HG02610 (cell line): ENCODE measurements around the gene ADRM1.

Experiments used
- ATAC-seq: cut with Tn5 transposase; IDR thresholded peaks from one replicate; pipeline ENCODE4 v1.9.1; 2021; ENCODE audit warnings: mild to moderate bottlenecking, moderate library complexity; ENCODE audit not compliant: unreplicated experiment

The ADRM1 gene

DNA sequence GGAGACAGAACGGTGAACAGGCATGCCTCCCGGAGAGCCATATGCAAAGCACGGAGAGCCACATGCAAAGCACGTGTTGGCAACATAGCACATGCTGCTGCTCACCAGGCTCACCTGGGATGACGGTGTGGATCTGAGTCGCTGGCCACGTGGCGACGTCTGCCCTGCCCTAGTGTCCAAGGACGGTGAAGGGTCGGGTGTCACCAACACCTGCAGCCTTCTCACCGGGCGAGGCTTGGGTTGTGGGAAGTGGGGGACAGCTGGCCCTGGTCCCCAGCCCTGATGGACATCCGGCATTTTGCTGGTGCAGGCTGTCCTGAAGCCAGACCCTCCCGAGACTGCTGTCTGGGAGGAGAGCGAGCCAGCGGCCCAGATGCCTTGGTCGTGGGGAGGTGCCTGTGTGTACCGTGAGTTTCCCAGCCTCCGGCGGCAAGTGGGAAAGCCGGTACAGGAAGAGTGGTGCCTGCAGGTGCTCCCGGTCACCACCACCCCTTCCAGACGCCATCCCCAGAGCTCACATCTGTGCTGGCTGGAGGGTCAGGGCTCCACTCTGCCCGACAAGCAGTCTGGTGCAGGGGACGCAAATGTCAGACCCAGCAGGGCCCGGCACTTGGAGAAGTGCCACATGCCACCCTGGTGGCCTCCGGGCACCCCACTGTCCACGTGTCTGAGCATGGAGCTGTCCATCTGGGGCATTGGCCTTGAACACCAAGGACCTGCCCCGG, 5.9 kb upstream of the ADRM1 start:
- ATAC-seq, result no peak

DNA sequence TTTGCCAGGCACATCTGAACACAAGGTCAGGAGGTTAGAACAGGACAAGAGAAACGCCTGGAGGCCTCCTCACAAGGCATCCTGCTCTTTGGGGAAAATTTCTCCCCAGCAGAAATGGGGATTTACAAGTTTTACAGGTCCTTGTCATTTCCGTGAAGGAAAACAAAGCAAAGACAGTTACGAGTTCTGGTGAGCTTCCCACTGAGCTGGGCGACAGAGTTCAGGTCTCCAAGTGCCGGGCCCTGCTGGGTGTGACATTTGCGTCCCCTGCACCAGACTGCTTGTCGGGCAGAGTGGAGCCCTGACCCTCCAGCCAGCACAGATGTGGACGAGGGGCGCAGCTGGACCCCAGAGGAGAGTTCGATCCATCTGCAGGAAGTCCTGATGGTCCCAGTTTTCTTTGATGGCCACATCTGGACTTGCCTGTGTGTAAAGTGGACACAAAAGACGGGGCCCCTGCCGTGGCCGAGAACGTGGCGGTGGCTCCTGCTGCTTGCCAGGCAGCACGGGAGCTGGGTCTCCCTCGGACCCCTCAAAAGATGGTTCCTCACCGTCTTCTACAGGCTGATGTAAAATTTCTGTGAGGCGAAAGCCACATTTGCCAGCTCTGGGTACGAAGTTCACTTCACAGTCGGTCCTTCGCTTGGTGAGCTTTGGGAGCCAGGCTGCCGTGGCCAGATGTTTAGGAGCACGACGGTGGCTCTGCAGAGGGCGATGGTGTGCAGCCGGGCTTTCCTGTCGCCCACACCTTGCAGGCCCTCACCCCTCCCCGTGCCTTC, 5.2 kb upstream of the ADRM1 start:
- no peak for ATAC-seq

DNA sequence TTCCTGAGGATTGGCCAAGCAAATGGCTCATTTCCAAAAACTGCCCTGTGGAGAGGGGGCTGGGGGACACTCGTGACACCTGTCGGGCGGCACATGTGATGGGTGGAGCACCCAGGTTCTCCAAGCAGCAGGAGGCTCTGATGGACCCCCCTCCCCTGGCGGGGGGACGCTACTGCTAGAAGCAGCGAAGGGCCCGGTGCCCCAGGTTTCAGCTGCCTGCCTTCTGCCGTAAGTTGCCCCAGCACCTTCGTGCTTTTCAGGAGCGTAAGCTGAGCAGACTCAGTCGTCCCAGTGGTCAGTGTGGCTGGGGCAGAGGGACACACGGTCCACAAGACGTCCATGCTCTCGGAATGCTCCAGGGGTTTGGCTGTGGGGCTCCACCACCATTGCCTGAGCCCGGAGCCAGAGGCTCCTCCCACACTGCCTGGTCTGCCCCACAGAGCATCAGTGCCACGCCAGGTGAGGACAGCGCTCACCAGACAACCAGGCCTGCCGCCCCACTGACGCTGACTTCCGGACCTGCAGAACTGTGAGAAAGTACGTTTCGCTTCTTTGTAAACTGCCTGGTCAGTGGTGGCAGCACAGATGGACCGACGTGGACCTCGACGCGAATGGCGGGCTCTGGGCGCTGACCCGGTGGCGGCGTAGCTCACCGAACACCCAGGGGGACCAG, 4.1 kb upstream of the ADRM1 start:
- ATAC-seq, result no peak

DNA sequence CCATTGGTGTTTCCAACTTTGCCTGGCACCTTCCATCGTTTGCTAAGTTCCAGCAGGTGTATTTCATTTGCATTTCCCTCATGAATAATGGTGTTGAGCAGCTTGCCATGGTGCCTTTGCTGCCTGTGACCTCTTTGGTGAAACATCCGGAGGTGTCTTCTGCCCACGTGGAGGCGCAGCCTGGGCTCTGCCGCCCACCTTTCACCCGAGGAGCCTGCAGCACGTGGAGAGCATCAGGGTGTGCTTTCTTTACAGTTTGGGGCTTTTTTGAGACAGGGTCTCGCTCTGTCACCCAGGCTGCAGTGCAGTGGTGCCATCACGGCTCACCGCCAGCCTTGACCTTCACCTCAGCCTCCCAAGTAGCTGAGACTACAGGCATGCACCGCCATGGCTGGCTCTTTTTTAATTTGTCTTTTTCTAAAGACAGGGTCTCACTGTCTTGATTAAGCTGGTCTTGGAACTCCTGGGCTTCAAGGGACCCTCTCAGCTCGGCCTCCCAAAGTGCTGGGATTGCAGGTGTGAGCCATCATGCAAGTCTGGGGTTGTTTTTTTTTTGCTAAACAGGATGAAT, 3.0 kb upstream of the ADRM1 start:
- ATAC-seq, result no peak

DNA sequence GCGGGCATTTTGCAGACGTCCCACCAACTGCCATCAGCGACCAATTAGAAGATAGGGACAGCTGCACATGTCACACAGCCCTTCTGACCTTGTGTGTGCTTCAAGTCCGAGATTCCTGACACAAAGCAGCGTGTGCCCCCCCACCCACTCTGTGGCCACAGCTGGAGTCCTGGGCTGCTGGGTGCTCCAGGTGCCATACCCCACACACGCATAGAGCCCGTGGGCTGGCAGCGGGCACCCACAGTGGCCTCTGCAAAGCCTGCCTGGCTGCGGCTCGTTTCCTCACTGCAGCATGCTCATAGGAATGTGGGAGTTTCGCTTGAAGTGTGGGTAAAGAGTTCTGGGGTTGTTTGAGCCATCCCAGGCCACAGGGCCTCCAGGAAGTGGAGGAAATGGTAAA, 2.5 kb upstream of the ADRM1 start:
- no peak for ATAC-seq

DNA sequence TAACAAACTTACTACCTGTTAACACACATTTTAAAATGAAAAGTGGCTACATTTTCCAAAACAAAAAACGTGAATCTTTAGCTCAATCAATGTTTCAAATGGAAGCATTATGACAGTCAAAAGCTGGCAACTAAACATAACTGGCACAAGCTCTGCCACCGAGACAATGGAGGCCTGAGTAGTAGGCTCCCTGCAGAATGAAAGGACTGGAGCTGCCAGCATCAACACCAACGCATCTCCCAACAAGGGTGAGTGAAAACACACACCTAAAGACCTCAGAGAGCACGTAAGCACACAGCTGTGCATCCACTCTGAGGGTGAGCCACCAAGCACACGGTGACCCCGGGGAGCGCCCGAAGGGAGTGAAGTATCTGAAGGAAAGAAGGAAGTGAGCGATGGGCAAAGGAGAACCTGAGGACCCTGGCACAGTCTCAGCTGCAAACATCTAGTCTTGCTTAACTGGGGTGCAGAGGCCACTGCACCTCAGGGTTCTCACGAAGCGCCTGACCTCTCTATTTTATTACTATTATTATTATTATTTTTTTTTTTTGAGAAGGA, 1.6 kb upstream of the ADRM1 start:
- no peak for ATAC-seq

DNA sequence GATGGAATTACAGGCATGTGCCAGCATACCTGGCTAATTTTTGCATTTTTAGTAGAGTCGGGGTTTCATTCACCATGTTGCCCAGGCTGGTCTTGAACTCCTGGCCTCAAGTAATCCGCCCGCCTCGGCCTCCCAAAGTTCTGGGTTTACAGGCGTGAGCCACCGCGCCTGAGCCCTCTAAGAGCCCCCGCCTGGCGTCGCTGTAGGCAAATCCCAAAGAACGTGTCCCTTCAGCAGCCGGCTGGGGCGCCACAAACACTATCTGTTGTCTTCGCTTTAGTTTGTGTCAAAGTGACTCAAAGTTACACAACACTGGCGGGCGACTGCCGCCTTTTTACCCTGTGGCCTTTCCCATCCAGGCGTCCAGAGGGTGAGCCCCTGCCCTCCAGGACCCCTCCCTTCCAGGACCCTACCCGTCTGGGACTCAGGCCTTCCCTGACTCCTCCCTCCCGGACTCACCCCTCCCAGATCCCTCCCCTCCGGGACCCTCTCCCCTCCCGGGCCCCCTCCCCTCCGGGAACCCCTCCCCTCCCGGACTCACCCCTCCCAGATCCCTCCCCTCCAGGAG, 940 bp upstream of the ADRM1 start:
- ATAC-seq, result peak; percentile 26

DNA sequence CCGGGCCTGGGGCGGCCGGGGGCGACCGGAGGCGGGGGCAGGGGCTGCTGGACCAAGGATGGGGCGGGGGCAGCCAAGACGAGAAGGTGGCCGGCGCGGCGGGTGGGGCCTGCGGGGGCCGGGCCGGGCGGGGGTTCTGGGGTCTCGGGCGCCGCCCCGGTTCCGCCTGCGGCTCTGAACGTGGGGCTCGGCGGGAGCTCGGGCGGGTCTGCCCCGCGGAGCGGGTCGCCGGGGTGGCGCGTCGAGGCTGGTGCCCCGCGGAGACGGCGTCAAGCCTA, 204 bp downstream of the ADRM1 start:
- no peak for ATAC-seq

DNA sequence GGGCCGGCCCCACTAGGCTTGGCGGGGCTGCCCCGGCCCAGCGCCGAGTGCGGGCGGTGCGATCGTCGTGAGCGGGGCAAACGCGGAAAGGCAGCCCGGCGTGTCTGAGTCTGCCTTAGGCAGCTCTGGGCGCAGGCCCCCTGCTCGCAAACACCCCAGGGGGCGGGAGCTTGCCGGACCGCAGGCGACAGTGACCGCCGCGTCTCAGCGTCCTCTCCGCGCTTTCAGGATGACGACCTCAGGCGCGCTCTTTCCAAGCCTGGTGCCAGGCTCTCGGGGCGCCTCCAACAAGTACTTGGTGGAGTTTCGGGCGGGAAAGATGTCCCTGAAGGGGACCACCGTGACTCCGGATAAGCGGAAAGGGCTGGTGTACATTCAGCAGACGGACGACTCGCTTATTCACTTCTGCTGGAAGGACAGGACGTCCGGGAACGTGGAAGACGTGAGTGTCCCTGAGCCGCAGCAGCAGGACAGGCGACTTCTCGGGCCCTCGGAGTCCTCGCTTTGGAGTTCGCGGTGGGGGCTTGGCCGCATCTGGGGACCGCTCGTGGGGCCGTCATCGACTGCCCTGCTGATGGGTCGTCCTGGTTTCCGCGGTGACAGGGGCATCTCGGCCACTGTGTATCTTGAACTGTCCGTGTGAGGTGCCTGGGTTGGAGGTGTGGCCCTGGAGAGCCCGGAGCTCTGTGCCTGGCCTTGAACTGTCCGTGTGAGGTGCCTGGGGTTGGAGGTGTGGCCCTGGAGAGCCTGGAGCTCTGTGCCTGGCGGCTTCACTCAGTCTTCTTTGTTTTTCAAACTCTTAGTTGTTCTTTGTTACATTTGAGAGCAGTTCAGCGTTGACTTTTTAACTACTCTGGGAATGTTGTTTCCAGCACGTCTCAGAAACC, 786 bp downstream of the ADRM1 start:
- no peak for ATAC-seq

DNA sequence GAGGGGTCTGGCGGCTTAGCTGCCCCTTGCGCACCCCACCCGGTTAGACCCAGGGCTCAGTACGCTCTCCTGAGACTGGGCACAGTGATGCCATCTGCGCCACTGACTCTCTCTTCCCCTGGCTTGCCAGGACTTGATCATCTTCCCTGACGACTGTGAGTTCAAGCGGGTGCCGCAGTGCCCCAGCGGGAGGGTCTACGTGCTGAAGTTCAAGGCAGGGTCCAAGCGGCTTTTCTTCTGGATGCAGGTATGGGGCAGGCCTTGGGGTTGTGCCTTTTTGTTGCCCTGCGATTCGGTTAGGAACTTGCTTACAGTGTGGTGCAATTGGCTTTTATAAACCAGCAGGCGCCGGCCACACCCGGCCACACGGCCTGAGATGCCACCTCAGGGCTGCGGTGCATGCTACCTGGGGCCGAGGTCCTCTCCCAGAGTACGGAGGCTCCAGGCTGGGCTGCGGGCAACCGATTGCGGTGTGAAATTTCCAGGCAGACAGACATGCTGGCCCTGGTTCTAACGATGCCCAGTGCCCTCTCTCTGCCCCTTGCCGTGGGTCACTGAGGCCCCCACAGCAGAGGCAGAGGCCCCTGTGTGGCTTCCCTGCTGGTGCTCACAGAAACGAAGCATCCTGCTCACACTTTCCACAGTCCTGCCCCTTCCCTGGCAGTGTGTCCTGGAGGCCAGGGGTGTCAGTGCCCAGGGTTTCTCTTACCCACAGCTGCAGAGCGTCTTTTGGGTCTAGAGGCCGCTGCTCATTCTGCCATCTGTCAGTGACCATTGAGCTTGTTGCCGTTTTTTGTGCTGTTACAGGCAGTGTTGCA, 1.7 kb downstream of the ADRM1 start:
- ATAC-seq, result no peak

DNA sequence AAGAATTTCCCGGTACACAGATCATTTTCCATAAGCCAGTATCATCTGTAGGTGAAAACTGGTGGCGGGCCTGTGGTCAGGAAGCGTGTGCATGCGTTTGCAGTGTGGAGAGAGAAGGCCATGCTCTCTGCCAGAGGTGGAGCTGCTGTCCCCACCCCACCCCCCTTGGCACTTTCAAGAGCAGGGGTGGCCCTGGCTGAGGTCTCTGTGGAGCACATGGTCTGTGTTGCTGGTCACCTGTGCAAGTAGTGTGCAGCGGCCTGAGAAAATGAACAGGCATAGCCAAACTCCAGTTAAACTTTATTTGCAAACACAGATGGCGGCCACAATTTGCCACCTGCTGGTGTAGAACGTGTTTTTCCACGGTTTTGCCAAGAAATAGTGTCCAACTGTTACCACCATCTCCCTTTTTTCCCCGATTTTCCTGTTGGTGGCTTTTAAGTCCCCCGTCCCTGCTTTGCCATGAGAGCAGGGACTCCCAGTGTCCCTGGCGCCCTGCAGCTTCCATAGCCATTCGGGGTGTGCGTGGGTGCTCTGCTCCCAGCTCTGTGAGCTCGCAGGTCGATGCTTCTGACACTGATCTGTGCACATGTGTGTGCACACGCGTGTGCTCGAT, 2.5 kb downstream of the ADRM1 start:
- no peak for ATAC-seq

DNA sequence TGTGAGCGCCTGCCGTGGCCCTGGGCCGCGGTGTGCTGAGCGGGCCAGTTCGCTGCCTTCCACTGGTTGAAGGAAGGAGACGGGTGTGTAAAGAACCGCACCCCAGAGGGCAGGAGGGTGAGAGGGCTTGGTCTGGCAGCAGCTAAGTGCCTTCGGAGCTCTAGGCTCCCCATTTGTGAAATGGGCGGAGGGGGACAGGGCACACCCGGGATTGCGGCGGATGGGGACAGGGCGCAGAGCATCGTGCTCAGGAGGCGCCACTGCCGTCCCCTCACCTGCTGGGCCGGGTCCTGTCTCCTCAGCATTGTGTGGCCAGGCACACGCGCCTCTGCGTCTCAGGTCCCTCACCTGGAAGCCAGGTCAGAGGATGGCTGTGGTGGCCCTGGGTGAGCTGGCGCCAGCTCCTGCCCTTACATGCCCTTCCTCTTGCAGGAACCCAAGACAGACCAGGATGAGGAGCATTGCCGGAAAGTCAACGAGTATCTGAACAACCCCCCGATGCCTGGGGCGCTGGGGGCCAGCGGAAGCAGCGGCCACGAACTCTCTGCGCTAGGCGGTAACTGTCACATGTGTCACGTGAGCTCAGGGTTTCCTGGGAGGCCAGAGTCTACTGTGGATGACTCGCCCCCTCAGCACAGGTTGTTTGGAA, 3.1 kb downstream of the ADRM1 start:
- ATAC-seq, result no peak

DNA sequence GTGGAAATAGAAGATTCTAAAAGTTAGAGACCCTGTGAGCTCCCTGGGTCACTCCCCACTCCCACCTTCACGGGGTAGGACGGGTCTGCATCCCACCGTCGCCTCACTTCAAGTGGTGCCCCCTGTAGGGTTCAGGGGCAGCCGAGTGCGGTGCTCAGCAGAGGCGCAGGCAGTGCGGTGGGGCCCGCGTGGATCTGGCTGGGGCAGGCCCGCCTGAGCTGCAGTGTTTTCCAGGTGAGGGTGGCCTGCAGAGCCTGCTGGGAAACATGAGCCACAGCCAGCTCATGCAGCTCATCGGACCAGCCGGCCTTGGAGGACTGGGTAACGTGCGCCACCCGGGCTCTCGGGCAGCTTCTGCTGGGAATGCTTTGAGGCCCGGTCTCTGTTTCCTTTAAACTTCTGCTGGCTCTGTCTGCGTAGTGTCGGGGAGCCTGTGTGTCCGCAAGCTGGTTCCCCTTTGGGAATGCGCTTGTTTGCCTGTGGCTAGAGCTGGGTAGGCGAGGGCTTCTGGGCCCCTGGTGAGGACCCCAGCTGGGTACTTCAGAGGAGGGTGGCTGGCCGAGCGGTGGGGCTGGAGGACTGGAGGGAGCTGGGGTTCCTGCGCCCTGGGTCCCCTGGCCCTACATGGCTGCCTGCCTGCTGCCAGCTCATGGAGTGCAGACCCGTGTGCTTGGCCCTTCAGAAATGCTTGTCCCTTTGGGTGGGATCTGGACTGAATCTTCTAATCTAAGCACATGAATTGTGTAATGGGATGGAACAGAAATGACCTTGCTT, 3.8 kb downstream of the ADRM1 start:
- ATAC-seq, result no peak

DNA sequence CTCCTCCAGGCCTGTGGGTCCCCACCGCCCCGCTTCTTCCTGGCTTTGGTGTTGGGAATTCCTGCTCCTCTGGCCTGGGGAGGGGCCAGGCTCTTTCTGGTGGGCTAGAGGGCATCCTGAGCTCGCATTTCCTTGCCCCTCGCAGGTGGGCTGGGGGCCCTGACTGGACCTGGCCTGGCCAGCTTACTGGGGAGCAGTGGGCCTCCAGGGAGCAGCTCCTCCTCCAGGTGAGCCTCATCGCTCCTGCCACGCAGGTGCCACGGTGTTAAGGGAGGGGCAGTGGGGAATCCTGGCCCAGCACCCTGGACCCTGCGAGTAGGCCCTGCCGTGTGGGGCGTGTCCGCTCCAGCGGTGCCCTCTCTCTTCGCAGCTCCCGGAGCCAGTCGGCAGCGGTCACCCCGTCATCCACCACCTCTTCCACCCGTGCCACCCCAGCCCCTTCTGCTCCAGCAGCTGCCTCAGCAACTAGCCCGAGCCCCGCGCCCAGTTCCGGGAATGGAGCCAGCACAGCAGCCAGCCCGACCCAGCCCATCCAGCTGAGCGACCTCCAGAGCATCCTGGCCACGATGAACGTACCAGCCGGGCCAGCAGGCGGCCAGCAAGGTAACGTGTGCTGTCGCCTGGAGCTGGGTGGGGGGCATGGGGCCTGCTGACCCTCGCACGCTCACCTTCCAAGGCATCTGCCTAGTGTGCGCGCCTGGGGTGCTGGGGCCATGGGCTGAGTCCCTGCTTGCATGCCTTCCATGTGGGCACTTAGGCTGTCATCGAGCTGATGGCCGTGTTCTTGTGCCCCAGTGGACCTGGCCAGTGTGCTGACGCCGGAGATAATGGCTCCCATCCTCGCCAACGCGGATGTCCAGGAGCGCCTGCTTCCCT, 4.7 kb downstream of the ADRM1 start:
- ATAC-seq, result no peak

DNA sequence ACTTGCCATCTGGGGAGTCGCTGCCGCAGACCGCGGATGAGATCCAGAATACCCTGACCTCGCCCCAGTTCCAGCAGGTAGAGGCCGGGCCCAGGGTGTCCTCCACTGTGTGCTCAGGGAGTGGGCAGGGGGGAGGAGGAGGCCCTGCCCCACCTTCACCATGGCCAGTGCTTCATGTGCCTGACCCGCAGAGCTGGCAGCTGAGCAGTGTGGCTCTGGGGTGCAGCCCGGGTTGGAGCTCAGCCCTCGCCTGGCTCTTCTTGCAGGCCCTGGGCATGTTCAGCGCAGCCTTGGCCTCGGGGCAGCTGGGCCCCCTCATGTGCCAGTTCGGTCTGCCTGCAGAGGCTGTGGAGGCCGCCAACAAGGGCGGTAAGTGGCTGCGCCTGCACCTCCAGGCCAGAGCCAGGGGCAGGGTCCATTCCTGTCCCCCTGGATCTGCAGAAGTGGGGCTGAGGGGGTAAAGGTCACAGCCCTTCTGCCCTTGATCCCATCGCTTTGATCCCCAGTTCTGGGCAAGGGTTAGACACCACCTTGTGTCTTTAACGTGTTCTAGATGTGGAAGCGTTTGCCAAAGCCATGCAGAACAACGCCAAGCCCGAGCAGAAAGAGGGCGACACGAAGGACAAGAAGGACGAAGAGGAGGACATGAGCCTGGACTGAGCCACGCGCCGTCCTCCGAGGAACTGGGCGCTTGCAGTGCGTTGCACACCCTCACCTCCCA, 5.5 kb downstream of the ADRM1 start:
- no peak for ATAC-seq
